ENCODE data around the gene AKAP17A. TPM values are rescaled to one million over a fixed set of nuclear protein-coding genes. Genes with fewer than 3 reads are reported as not detected.

The AKAP17A gene
- total RNA-seq, 4 donors from 2014 or later, result 53.7 to 134 (median 97.7) TPM

- intact Hi-C loops (cut with DNase I; ENCODE audit: low total_unique reads) (no loop called here), in situ Hi-C loops (cut with MboI; ENCODE audit: low pct_ligation_motif_present in 1 of 4, low pct_unique_long_range_greater_than_20kb in 1 of 4, low sequenced_read_pairs in 3 of 4) (no loop called here)
- no peak overlapping the region for H3K27ac ChIP-seq
- 95 to 97% methylated on average over 10 to 11 of the region's 11 CpGs for WGBS, 2 donors (ENCODE audit: low coverage in 1 of 2)
- peaks cover 0 to 15% (median 6%) of the 10 kb centered on the region in 4 donors for H3K36me3 ChIP-seq
- TF ChIP-seq POLR2A (IDR thresholded peaks at IDR 0.05) (no peak), POLR2AphosphoS5 (IDR thresholded peaks at IDR 0.05) (no peak), EP300 (IDR thresholded peaks at IDR 0.05; ENCODE audit: low read depth) (no peak)
- TF ChIP-seq, protein P1, sequence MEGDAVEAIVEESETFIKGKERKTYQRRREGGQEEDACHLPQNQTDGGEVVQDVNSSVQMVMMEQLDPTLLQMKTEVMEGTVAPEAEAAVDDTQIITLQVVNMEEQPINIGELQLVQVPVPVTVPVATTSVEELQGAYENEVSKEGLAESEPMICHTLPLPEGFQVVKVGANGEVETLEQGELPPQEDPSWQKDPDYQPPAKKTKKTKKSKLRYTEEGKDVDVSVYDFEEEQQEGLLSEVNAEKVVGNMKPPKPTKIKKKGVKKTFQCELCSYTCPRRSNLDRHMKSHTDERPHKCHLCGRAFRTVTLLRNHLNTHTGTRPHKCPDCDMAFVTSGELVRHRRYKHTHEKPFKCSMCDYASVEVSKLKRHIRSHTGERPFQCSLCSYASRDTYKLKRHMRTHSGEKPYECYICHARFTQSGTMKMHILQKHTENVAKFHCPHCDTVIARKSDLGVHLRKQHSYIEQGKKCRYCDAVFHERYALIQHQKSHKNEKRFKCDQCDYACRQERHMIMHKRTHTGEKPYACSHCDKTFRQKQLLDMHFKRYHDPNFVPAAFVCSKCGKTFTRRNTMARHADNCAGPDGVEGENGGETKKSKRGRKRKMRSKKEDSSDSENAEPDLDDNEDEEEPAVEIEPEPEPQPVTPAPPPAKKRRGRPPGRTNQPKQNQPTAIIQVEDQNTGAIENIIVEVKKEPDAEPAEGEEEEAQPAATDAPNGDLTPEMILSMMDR (IDR thresholded peaks at IDR 0.05), result no peak
- H3K4me1 ChIP-seq, result no peaks in the 10 kb centered on the region
- no peaks in the 10 kb centered on the region for H3K27me3 ChIP-seq
- no peaks in the 10 kb centered on the region for H3K9me3 ChIP-seq
- no peak for DNase-seq
- H3K4me3 ChIP-seq, result no peak overlapping the region
These were observed 15.1 kb downstream of the AKAP17A start for GRCh38 chrX:1606496-1606895.

DNA sequence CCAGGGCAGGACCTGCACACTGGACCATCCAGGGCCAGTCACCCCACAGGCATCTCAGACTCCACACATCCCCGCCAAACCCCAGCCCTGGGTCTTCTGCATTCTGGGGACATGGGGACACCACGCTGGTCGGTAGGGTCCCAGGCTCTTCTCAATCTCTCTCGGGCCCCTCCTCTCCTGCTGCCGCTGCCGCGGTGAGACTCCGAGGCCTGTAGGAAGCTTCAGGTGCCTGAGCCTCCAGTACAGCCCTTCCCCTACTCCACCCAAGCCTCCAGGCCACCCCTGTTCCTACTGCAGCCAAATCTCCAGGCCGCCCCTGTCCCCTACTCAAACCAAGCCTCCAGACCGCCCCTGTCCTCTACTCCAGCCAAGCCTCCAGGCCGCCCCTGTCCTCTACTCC, 17.9 kb downstream of the AKAP17A start:
- in situ Hi-C loops (cut with MboI; ENCODE audit: low pct_ligation_motif_present in 1 of 4, low pct_unique_long_range_greater_than_20kb in 1 of 4, low sequenced_read_pairs in 3 of 4), result no loop called here
- TF ChIP-seq, protein P1 (IDR thresholded peaks at IDR 0.05), result no peak
- TF ChIP-seq POLR2A (IDR thresholded peaks at IDR 0.05) (no peak), EP300 (IDR thresholded peaks at IDR 0.05; ENCODE audit: low read depth) (no peak), POLR2AphosphoS5 (IDR thresholded peaks at IDR 0.05) (no peak)
- no peaks in the 10 kb centered on the region for H3K36me3 ChIP-seq
- no peaks in the 10 kb centered on the region for H3K4me1 ChIP-seq
- WGBS, 2 donors (ENCODE audit: low coverage in 1 of 2), result 92 to 93% methylated on average over 2 to 10 of the region's 11 CpGs
- H3K4me3 ChIP-seq, result no peak overlapping the region
- H3K27ac ChIP-seq, result no peak overlapping the region
- no peaks in the 10 kb centered on the region for H3K9me3 ChIP-seq
- no peaks in the 10 kb centered on the region for H3K27me3 ChIP-seq
- intact Hi-C loops (cut with DNase I; ENCODE audit: low total_unique reads), result no loop called here
- DNase-seq, result no peak

DNA sequence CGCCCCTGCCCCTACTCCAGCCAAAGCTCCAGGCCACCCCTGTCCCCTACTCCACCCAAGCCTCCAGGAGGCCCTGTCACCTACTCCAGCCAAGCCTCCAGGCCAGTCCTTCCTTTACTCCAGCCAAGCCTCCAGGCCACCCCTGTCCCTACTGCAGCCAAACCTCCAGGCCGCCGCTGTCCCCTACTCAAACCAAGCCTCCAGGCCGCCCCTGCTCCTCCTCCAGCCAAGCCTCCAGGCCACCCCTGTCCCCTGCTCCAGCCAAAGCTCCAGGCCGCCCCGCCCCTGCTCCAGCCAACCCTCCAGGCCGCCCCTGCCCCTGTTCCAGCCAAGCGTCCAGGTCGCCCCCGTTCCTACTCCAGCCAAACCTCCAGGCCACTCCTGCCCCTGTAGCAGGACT, 18.4 kb downstream of the AKAP17A start:
- WGBS, 2 donors (ENCODE audit: low coverage in 1 of 2), result 50 to 87% methylated on average over 1 to 10 of the region's 10 CpGs
- H3K27ac ChIP-seq, result no peak overlapping the region
- intact Hi-C loops (cut with DNase I; ENCODE audit: low total_unique reads), result no loop called here

GRCh38 chrX:1610166-1610565, 18.8 kb downstream of the AKAP17A start:
- TF ChIP-seq, protein P1 (IDR thresholded peaks at IDR 0.05), result no peak
- TF ChIP-seq POLR2A (IDR thresholded peaks at IDR 0.05) (no peak), EP300 (IDR thresholded peaks at IDR 0.05; ENCODE audit: low read depth) (no peak), POLR2AphosphoS5 (IDR thresholded peaks at IDR 0.05) (no peak)
- 26 to 74% methylated on average over 3 to 15 of the region's 15 CpGs for WGBS, 2 donors (ENCODE audit: low coverage in 1 of 2)
- no peak overlapping the region for H3K4me3 ChIP-seq
- H3K4me1 ChIP-seq, result no peaks in the 10 kb centered on the region
- no peak overlapping the region for H3K27ac ChIP-seq
- no peak for DNase-seq
- H3K9me3 ChIP-seq, result no peaks in the 10 kb centered on the region
- intact Hi-C loops (cut with DNase I; ENCODE audit: low total_unique reads), result no loop called here
- no peaks in the 10 kb centered on the region for H3K27me3 ChIP-seq
- in situ Hi-C loops (cut with MboI; ENCODE audit: low pct_ligation_motif_present in 1 of 4, low pct_unique_long_range_greater_than_20kb in 1 of 4, low sequenced_read_pairs in 3 of 4), result no loop called here
- H3K36me3 ChIP-seq, result no peaks in the 10 kb centered on the region

More for the DNA sequence above, 18.4 kb downstream of the AKAP17A start:
- no peaks in the 10 kb centered on the region for H3K36me3 ChIP-seq
- no peaks in the 10 kb centered on the region for H3K9me3 ChIP-seq
- no peaks in the 10 kb centered on the region for H3K4me1 ChIP-seq
- in situ Hi-C loops (cut with MboI; ENCODE audit: low pct_ligation_motif_present in 1 of 4, low pct_unique_long_range_greater_than_20kb in 1 of 4, low sequenced_read_pairs in 3 of 4), result no loop called here
- TF ChIP-seq POLR2A (IDR thresholded peaks at IDR 0.05), result no peak
- TF ChIP-seq POLR2AphosphoS5 (IDR thresholded peaks at IDR 0.05), result no peak
- TF ChIP-seq, protein P1 (IDR thresholded peaks at IDR 0.05), result no peak
- no peak for TF ChIP-seq EP300 (IDR thresholded peaks at IDR 0.05; ENCODE audit: low read depth)
- H3K27me3 ChIP-seq, result no peaks in the 10 kb centered on the region
- no peak for DNase-seq
- H3K4me3 ChIP-seq, result no peak overlapping the region

Measured in transverse colon (tissue), 4 donors.